Measurements from ENCODE around the gene STIP1.

DNA sequence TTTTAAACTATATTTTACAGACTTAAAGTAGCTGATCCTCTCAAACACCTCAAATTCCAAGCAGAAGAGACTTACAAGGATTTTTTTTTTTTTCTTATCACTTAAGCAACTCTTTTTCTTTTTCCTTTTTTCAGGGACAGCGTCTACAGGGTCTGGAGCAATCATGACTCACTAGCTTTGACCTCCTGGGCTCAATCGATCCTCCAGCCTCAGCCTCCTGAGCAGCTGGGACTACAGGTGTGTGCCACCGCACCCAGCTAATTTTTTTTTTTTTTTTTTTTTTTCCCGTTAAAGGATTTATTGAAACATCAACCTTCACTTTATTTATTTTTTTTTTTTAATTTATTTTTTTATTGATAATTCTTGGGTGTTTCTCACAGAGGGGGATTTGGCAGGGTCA is 15.6 kb upstream of the STIP1 start:
- TF ChIP-seq, protein P1, sequence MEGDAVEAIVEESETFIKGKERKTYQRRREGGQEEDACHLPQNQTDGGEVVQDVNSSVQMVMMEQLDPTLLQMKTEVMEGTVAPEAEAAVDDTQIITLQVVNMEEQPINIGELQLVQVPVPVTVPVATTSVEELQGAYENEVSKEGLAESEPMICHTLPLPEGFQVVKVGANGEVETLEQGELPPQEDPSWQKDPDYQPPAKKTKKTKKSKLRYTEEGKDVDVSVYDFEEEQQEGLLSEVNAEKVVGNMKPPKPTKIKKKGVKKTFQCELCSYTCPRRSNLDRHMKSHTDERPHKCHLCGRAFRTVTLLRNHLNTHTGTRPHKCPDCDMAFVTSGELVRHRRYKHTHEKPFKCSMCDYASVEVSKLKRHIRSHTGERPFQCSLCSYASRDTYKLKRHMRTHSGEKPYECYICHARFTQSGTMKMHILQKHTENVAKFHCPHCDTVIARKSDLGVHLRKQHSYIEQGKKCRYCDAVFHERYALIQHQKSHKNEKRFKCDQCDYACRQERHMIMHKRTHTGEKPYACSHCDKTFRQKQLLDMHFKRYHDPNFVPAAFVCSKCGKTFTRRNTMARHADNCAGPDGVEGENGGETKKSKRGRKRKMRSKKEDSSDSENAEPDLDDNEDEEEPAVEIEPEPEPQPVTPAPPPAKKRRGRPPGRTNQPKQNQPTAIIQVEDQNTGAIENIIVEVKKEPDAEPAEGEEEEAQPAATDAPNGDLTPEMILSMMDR (IDR thresholded peaks at IDR 0.05; ENCODE audit: low read depth, low read length, missing input control): no peak
- TF ChIP-seq GABPA (IDR thresholded peaks at IDR 0.05 in 1 of 2, conservative IDR thresholded peaks at IDR 0.05 in 1 of 2): no peak
- no peak for TF ChIP-seq RAD21 (IDR thresholded peaks at IDR 0.05)
- TF ChIP-seq EGR1 (IDR thresholded peaks at IDR 0.05; ENCODE audit: low read depth in 2 of 2): no peak
- no peak for TF ChIP-seq RXRA (IDR thresholded peaks at IDR 0.05)

All from liver (tissue), 3 donors.